Esophagus squamous epithelium (tissue), 4 donors: ENCODE results near the gene AFDN.

ENCODE experiments used
- POLR2A ChIP-seq, 4 donors: fragments of 450-650 bp; IDR thresholded peaks; one replicate each; pipeline ENCODE4 v1.6.1; 2017; ENCODE audit warnings: antibody characterized with exemption in 4 of 4, mild to moderate bottlenecking in 4 of 4, moderate library complexity in 3 of 4
- TF ChIP-seq, protein P1 (sequence below), 6 experiments: fragments of 450-650 bp in 4 of 6; fragments of 200-600 bp in 2 of 6; sonication (generic) in 2 of 6; IDR thresholded peaks; one replicate each; pipeline ENCODE4 v1.5.1; 2016 to 2019; ENCODE audit warnings: antibody characterized with exemption in 6 of 6, mild to moderate bottlenecking in 4 of 6, moderate library complexity in 4 of 6

DNA sequence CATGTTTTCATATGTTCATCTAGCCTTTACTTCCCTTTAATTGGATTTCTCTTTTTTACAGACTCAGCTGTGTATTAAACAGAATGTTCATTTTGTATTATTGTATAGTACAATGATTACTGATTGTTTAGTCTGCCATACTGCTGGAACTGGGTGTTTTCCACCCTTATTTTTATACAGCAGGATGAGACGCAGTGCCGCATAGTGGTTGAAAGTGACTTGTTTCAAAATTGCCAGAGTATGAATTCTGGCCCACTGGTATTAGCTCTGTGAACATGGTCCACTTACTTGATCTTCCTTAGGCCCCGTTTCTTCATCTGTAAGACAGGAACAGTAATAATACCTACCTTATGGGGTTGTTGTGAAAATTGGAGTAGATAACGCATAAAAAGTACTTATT, 22.1 kb downstream of the AFDN start:
- TF ChIP-seq, protein P1, sequence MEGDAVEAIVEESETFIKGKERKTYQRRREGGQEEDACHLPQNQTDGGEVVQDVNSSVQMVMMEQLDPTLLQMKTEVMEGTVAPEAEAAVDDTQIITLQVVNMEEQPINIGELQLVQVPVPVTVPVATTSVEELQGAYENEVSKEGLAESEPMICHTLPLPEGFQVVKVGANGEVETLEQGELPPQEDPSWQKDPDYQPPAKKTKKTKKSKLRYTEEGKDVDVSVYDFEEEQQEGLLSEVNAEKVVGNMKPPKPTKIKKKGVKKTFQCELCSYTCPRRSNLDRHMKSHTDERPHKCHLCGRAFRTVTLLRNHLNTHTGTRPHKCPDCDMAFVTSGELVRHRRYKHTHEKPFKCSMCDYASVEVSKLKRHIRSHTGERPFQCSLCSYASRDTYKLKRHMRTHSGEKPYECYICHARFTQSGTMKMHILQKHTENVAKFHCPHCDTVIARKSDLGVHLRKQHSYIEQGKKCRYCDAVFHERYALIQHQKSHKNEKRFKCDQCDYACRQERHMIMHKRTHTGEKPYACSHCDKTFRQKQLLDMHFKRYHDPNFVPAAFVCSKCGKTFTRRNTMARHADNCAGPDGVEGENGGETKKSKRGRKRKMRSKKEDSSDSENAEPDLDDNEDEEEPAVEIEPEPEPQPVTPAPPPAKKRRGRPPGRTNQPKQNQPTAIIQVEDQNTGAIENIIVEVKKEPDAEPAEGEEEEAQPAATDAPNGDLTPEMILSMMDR (IDR thresholded peaks at IDR 0.05), result no peak
- no peak for TF ChIP-seq POLR2A (IDR thresholded peaks at IDR 0.05)
